CD4-positive, alpha-beta T cell treated with Interleukin-17A for 4 hours (primary cell): ENCODE measurements around the gene PPOX.

Experiments
- DNase-seq: peaks from one replicate; pipeline ENCODE4 v3.0.0-alpha.2; 2020; ENCODE audit warnings: mixed read lengths

PPOX gene

DNA sequence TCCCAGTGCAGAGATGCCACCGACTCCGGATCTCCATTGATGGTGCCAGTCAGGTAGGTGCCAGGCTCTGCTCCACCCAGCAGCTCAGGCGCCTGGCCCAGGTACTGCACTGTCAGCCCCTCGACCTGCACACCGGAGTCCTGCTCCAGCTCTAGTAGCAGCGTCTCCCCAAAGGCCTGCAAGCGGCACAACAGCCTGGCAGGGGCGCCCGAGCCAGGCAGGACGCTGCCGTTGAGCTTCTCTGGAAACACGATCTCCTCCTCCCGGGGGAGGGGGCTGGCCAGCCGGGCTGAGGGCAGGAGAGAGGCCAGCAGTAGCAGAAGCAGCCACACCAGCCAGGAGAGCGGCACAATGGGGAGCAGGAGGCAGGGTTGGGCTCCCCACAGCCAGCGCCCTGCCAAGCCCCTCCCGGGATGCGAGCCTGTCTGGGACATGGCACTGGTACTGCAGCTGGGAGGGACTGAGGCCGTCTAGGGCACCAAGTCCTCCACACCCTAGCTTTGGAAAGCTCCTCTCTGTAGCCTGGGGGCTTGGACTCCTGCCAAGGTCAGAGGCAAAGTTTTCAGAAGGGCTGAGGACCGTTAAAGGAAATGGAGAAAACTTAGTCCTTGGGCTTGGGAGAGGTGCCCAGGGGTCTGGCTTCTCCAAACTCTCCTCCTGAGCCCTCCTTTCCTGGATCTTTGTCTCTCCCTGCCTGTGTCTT, 32.1 kb downstream of the PPOX start:
- DNase-seq, result no peak

DNA sequence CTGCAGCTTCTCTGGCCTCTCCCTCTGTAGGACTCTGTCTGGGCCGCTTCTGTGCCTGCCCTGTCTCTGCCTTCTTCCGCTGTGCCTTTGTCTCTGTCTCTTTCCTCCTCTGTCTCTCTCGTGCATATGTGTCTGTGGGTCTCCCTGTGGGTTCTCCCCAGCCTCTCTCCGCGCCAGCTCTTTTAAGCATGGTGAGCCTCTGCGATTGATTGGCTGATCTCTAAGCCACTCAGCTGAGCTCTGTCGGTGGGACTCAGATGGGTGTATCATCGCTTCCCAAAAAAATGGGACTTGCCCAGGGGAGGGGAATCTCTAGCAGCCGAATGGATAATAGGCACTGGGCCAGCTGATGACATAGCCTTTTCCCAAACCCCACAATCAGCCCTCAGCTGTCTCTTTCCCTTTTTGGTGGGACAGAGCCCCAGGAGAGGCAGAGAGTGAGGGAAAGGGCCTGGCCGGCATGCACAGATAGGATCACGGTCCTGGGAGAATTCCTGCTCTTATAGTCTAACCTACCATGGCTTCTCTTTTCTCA, 32.7 kb downstream of the PPOX start, which contains the start of gene ADAMTS4:
TSS of gene ADAMTS4 (minus strand) at position 158 of the 535 bp plus-strand sequence. CDS start 427 bp downstream, outside the sequence.
- no peak for DNase-seq

DNA sequence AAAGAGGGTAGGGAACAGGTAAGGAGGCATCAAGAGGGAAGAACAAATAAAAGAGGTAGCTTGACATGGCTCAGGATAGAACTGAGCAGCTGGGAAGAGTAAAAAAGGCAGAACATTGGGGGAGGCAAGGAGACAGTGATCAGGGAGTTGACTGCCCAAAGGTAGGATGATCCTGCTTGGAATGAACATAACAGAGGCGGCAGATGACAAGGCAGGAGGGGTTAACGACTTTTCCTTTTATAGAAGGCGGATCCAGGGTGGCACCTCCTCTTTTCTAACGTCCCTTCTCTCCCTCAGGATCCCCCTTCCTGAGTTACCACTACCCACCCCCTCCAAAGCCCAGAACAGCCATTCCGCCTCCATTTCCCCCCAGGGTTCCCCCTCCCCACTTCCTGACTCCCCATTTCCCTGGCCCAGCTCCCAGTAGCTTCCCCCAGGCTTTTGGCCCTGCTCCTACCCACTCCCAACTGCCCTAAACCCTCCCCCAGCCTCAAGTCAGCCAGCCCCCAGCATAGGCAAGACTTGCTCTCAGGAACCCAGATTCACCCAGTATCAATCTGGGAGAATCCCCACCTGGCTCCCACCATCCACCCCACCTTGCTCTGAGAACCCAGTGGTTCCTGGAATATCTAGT, 33.4 kb downstream of the PPOX start:
- DNase-seq, result no peak

GRCh38 chr1:161200421-161200991, 34.3 kb downstream of the PPOX start:
- no peak for DNase-seq

- no peak for DNase-seq
Observed at GRCh38 chr1:161200992-161201835, 35.0 kb downstream of the PPOX start.

DNA sequence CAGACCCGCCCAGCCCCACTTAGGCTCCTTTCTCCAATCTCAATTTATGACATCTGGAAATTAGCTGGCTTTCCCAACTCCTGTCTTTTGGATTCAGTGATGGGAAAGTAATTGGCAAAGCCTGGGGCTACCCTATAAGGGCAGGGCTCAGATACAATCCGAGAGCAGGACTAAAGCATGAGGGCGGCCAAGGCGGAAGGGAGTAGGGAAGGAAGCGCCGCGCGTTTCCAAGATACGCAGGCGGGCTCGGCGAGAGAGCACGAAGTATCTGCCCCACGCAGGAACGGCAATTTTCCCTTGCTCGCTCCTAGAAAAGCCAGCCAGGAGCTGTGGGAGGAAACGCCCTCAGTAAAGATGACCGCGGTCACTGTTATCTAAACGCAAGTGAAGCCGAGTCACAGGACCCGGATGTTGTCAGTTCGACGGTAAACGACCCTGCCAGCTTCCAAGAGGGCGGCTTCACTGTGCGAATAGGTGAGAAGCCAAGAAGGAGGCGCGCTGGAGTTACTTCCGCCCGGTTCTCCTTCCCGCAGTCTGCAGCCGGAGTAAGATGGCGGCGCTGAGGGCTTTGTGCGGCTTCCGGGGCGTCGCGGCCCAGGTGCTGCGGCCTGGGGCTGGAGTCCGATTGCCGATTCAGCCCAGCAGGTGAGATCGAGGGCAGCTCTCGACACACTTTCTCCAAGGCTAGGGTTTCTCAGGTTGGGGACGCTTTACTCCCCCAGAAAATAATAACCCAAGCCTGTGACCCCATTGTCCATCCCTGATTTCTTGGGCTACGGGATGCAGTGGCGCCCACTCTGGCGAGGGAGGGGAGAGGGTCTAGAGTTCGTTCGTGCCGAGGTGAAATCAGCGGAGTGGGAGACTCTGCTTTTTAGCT, 35.8 kb downstream of the PPOX start, which contains the start of gene NDUFS2:
TSS of gene NDUFS2 (plus strand) at position 532 of the 877 bp plus-strand sequence. CDS start at position 551, 19 bp downstream.
- peak; percentile 95 for DNase-seq

DNA sequence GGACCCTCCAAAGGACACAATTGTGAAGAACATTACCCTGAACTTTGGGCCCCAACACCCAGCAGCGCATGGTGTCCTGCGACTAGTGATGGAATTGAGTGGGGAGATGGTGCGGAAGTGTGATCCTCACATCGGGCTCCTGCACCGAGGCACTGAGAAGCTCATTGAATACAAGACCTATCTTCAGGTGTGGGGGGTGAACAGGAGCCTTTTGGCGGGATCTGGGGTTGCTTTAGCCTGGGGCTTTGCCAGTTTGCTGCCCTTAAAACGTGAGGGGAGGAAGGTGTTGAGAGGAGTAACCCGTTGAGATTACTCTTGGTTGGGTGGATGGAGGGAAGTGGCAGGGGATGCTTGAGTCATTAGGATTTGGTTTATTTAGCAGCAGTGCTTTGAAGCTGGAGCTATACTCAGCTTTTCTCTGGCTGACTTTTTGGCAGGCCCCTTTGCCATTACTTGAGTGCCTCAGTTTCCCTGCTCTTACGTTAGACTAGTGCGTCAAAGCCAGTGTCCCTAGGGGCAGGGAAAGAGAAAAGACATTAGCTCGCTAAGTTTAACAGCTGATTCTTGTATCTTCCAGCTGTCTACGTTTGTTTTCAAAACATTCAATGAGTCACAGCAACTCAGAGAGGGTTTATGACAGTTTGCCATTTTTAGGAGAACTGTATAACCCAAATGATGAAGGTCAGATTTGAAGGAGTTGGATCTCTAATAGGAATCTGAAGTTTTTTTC, 40.4 kb downstream of the PPOX start:
- no peak for DNase-seq

GRCh38 chr1:161207173-161207572, 40.9 kb downstream of the PPOX start:
- no peak for DNase-seq

DNA sequence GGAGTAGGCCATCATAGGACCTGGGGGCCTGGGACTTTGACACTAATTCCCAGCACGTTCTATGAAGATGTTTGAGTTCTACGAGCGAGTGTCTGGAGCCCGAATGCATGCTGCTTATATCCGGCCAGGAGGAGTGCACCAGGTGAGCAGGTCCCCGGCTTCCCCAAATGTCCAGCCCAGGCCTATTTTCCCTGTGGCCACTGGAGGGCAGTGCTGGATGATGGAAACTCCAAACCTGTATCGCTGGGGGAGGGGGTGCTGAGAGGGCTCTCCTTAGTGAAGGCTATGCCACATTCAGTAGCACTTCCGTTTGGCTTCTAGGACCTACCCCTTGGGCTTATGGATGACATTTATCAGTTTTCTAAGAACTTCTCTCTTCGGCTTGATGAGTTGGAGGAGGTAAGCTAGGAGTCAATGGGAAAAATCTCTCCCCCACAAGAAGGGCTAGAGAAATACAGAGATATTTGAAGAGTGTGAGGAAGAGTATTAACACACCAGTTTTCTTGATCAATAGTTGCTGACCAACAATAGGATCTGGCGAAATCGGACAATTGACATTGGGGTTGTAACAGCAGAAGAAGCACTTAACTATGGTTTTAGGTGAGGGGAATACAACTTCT, 43.7 kb downstream of the PPOX start:
- peak; percentile 80 for DNase-seq

DNA sequence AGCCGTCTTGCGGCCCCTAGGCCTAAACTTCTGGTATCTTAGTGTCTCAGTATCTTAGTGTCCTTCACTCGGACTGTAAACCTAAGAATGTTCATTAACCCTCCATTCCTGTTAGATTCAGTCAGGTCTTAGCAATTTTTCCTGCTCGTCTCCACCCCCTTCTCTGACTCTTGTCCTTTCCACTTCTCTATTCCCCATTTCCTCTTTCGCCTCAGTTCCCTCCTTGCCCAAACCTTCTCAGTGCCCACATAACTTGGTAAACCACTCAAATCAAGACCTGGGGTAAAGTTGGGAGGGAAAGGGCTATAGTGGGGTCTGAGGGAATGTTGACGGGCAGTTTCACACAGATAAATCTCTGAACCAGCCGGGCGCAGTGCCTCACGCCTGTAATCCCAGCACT, 48.1 kb downstream of the PPOX start:
- DNase-seq, result no peak

DNA sequence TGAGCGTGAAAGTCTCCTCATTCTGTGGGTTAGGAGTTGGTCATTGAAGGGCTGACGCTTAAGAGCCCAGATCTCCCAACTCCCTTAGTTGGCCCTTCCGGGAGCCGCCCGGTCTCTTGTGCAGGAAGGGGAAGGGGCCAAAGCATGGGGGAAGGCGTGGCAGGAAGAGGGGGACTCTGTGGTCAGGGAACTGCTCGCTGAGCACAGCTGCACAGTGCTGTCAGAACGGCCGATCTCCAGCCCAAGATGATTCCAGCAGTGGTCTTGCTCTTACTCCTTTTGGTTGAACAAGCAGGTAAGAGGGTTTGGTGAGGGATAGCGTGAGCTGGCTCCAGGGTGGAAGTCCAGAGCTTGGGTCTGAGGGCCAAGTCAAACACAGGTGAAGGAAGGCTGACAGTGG, 48.9 kb downstream of the PPOX start, which contains the start of gene FCER1G:
TSS of gene FCER1G (plus strand) at position 220 of the 400 bp plus-strand sequence. CDS start at position 247, 27 bp downstream.
- DNase-seq, result peak; percentile 12

DNA sequence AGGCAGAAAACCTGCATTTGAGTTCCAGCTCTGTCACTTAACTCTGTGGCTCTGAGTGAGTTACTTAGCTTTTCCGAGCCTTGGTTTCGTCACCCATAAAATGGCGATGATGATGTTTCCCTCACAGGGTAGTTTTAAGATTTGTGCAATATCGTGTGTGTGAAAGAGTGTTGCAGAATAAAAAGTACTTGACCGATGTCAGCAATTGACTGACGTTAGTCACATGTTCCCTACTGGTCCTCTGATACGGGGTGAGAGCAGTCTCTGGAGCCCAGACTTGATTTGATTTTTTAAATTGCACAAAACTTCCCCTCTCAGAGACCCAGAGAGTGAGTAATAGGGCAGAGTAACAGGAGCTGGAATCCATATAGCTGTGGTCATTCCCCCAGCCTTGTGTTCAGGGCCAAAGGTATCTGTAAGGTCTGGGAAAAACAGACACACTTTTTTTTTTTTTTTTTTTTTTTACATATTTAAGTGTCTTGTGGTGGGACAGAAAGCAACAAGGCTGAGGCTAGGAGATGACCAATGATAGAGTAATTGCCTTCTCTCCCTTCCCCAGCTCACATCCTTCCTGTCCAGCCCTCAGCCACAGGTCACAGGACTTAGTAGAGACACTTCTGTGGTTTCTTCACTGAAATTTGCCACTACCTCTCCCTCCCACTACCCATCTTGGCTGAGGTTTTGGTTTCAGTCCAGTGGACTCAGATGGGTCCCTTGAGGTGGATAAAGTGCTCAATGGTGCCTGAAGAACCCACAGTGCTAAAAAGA, 50.9 kb downstream of the PPOX start:
- DNase-seq, result no peak

DNA sequence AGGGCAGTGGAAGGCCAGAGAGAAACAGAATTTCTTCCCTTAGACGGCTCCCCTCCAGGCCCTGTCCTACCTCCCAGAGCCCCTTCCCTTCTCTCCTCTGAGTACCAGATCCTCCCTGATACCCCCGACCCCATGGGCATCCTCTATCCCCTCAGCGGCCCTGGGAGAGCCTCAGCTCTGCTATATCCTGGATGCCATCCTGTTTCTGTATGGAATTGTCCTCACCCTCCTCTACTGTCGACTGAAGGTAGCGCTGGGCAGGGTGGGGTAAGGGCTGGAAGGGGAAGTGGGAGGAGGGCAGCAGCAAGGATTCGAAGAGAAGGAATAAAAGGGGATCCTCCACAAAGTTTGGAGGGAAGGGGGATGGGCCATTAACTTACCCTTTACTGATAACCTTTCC, 51.6 kb downstream of the PPOX start:
- DNase-seq, result no peak

DNA sequence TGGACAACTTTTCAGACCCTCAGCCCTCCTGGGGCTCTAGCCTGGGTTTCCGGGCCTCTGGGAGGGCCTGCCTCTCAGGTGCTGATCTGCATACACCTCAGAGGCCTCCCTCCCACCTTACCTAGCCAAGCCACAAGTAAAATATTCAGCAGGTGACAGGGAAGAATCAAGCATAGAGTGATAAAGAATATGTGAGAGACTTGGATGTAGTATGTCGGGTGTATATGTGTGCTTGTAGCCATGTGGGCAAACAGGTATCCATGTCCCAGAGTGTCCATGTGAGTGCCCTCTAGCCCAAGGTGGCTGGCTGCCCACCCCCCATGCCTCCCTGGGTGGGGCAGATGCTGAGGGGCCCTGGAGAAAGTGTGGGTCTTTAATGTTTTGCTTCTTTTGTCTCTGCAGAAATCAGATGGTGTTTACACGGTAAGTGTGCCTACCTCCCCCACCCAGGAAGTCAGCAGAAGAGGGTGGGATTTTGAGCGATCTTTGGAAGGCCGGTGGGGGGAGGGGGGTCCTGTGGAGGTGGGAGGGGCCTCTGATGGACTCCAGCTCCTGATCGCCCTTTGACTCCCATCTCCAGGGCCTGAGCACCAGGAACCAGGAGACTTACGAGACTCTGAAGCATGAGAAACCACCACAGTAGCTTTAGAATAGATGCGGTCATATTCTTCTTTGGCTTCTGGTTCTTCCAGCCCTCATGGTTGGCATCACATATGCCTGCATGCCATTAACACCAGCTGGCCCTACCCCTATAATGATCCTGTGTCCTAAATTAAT, 52.3 kb downstream of the PPOX start:
- peak; percentile 51 for DNase-seq

DNA sequence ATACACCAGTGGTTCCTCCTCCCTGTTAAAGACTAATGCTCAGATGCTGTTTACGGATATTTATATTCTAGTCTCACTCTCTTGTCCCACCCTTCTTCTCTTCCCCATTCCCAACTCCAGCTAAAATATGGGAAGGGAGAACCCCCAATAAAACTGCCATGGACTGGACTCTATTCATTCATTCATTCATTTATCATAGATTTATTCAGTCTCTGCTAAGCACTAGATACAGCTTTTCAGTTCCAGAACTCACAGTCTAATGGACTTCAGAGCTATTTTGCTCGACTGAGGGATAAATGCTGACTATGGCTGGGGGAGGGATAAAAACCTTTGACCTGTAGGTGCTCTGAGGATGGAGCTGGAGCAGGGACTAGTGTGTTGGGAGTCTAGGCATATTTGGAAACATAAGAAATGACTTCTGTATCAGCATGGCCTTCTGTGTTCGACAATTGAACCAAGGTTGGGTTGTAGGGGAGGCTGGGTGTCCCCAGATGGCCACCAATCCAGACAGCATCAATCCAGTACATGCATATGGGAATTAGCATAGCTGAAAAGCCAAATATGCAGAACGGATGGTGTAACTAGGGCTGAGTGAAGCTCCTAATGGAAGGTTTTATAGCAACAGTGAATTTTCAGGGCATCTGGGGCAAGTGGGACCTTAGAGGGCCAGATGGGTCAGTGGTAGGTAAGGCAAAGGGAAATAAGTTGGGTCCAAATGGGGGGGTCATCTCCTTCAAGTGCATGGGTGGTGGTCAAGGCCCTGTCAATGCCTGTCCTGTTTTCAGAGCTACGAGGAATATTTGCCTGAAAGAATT, 53.1 kb downstream of the PPOX start:
- DNase-seq, result no peak

DNA sequence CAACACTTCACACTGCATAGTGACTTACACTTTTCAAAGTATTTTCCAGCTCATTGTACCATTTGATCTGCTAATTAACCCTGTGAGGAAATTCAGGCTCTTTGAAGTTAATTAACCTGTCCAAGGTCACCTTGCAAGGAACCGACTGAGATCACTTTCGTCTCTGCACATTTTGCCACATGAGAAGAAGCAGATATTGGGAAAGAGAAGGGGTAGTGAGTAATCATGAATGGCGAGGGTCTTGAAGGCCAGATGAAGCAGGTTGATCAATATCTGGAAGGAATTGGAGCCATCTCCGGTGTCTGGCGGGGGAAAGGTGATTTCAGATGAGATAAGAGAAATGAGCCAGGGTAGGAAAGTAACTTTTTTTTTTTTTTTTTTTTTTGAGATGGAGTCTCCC, 53.8 kb downstream of the PPOX start:
- no peak for DNase-seq
